Measurements from ENCODE around the gene KCNH6.

KCNH6 gene

GRCh38 chr17:63512388-63512787 lies 10.8 kb upstream of the KCNH6 start:
- H3K27me3 ChIP-seq (ENCODE audit: insufficient read depth, low read length, poor library complexity, severe bottlenecking): no peaks in the 10 kb centered on the region

GRCh38 chr17:63512896-63513644 lies 10.1 kb upstream of the KCNH6 start:
- H3K9me3 ChIP-seq (ENCODE audit: insufficient read depth, low read depth, low read length): no peaks in the 10 kb centered on the region
- H3K27me3 ChIP-seq (ENCODE audit: insufficient read depth, low read length, poor library complexity, severe bottlenecking): no peaks in the 10 kb centered on the region
- H3K9me2 ChIP-seq (replicated peaks; ENCODE audit: low read depth, low read length): no peaks in the 10 kb centered on the region
- no peaks in the 10 kb centered on the region for H3K4me1 ChIP-seq (ENCODE audit: insufficient read depth, low read length, poor library complexity, severe bottlenecking)
- H3K4me2 ChIP-seq (ENCODE audit: low read depth, low read length, poor library complexity, severe bottlenecking): no peak overlapping the region
- no peak overlapping the region for H2AFZ ChIP-seq (ENCODE audit: low read length)
- no peak overlapping the region for H3K9ac ChIP-seq (ENCODE audit: low read depth, low read length, poor library complexity, severe bottlenecking)
- H3K79me2 ChIP-seq (ENCODE audit: insufficient read depth, low read length): no peaks in the 10 kb centered on the region
- no peaks in the 10 kb centered on the region for H4K20me1 ChIP-seq (ENCODE audit: insufficient read depth, low read length, poor library complexity, severe bottlenecking)
- TF ChIP-seq EZH2phosphoT487 (IDR thresholded peaks at IDR 0.05; ENCODE audit: borderline replicate concordance) (no peak), CTCF (conservative IDR thresholded peaks at IDR 0.05; ENCODE audit: low read length) (no peak)
- H3K36me3 ChIP-seq (ENCODE audit: insufficient read depth, low read length): no peaks in the 10 kb centered on the region
- no peak overlapping the region for H3K4me3 ChIP-seq (ENCODE audit: low read length, poor library complexity, severe bottlenecking)
- H3F3A ChIP-seq (ENCODE audit: low read depth): no peaks in the 10 kb centered on the region

More at GRCh38 chr17:63512388-63512787, 10.8 kb upstream of the KCNH6 start:
- no peak overlapping the region for H2AFZ ChIP-seq (ENCODE audit: low read length)
- no peaks in the 10 kb centered on the region for H3K36me3 ChIP-seq (ENCODE audit: insufficient read depth, low read length)
- no peaks in the 10 kb centered on the region for H4K20me1 ChIP-seq (ENCODE audit: insufficient read depth, low read length, poor library complexity, severe bottlenecking)
- no peak overlapping the region for H3K4me3 ChIP-seq (ENCODE audit: low read length, poor library complexity, severe bottlenecking)
- TF ChIP-seq CTCF (conservative IDR thresholded peaks at IDR 0.05; ENCODE audit: low read length) (no peak), EZH2phosphoT487 (IDR thresholded peaks at IDR 0.05; ENCODE audit: borderline replicate concordance) (no peak)
- no peaks in the 10 kb centered on the region for H3K4me1 ChIP-seq (ENCODE audit: insufficient read depth, low read length, poor library complexity, severe bottlenecking)
- no peak overlapping the region for H3K4me2 ChIP-seq (ENCODE audit: low read depth, low read length, poor library complexity, severe bottlenecking)
- no peaks in the 10 kb centered on the region for H3K9me3 ChIP-seq (ENCODE audit: insufficient read depth, low read depth, low read length)
- no peak overlapping the region for H3K9ac ChIP-seq (ENCODE audit: low read depth, low read length, poor library complexity, severe bottlenecking)
- no peaks in the 10 kb centered on the region for H3F3A ChIP-seq (ENCODE audit: low read depth)
- H3K79me2 ChIP-seq (ENCODE audit: insufficient read depth, low read length): no peaks in the 10 kb centered on the region
- H3K9me2 ChIP-seq (replicated peaks; ENCODE audit: low read depth, low read length): no peaks in the 10 kb centered on the region

- Histone ChIP-seq H3K4me3 (ENCODE audit: low read length, poor library complexity, severe bottlenecking) (no peak overlapping the region), H4K20me1 (ENCODE audit: insufficient read depth, low read length, poor library complexity, severe bottlenecking) (no peaks in the 10 kb centered on the region), H3K36me3 (ENCODE audit: insufficient read depth, low read length) (no peaks in the 10 kb centered on the region), H3K9me2 (replicated peaks; ENCODE audit: low read depth, low read length) (no peaks in the 10 kb centered on the region), H3K79me2 (ENCODE audit: insufficient read depth, low read length) (no peaks in the 10 kb centered on the region), H3K4me1 (ENCODE audit: insufficient read depth, low read length, poor library complexity, severe bottlenecking) (no peaks in the 10 kb centered on the region), H3F3A (ENCODE audit: low read depth) (no peaks in the 10 kb centered on the region), H3K4me2 (ENCODE audit: low read depth, low read length, poor library complexity, severe bottlenecking) (no peak overlapping the region), H2AFZ (ENCODE audit: low read length) (no peak overlapping the region), H3K9ac (ENCODE audit: low read depth, low read length, poor library complexity, severe bottlenecking) (no peak overlapping the region), H3K9me3 (ENCODE audit: insufficient read depth, low read depth, low read length) (no peaks in the 10 kb centered on the region), H3K27me3 (ENCODE audit: insufficient read depth, low read length, poor library complexity, severe bottlenecking) (no peaks in the 10 kb centered on the region)
- TF ChIP-seq EZH2phosphoT487 (IDR thresholded peaks at IDR 0.05; ENCODE audit: borderline replicate concordance) (no peak), CTCF (conservative IDR thresholded peaks at IDR 0.05; ENCODE audit: low read length) (no peak)
These were observed 8.7 kb upstream of the KCNH6 start for GRCh38 chr17:63514477-63514876.

Data from Loucy (cell line).